DOHH2 (cell line): Measurements from ENCODE around the gene DSCAML1.
A peak's percentile ranks its signal among the peaks of the same experiment; 100 is the strongest.

Source experiments
- H3F3A ChIP-seq: fragments of 200-600 bp; sonication (generic), shearing (Covaris generic); 2 replicates; pipeline ENCODE4 v1.6.0; 2016; ENCODE audit warnings: antibody characterized with exemption, mild to moderate bottlenecking; ENCODE audit not compliant: control insufficient read depth, insufficient read depth
- H3K27ac ChIP-seq: fragments of 200-600 bp; sonication (generic); 2 replicates; pipeline ENCODE4 v1.5.1; 2014; ENCODE audit warnings: low read depth, mild to moderate bottlenecking, low read length, moderate library complexity
- H3K27me3 ChIP-seq: fragments of 200-600 bp; sonication (generic); 2 replicates; pipeline ENCODE4 v1.6.1; 2014; ENCODE audit warnings: mild to moderate bottlenecking, low read length, mixed read lengths; ENCODE audit not compliant: control insufficient read depth
- H3K36me3 ChIP-seq: fragments of 200-600 bp; sonication (generic); 2 replicates; pipeline ENCODE4 v1.6.1; 2014; ENCODE audit warnings: mild to moderate bottlenecking, low read length, moderate library complexity, mixed read lengths; ENCODE audit not compliant: control insufficient read depth
- H3K4me1 ChIP-seq: fragments of 200-600 bp; sonication (generic); 2 replicates; pipeline ENCODE4 v1.6.1; 2014; ENCODE audit warnings: mild to moderate bottlenecking, low read length, mixed read lengths; ENCODE audit not compliant: control insufficient read depth
- H3K4me2 ChIP-seq: fragments of 200-600 bp; sonication (generic); 2 replicates; pipeline ENCODE4 v1.6.0; 2014; ENCODE audit warnings: mild to moderate bottlenecking, low read length, moderate library complexity
- H3K4me3 ChIP-seq: fragments of 200-600 bp; sonication (generic); 2 replicates; pipeline ENCODE4 v1.5.1; 2014; ENCODE audit warnings: mild to moderate bottlenecking, low read length, mixed read lengths
- H3K79me2 ChIP-seq: fragments of 200-600 bp; sonication (generic); 2 replicates; pipeline ENCODE4 v1.6.1; 2014; ENCODE audit warnings: mild to moderate bottlenecking, low read length, mixed read lengths; ENCODE audit not compliant: control insufficient read depth
- H3K9me2 ChIP-seq: fragments of 200-600 bp; sonication (generic); replicated peaks from 2 replicates; pipeline ENCODE4 v1.6.1; 2014; ENCODE audit warnings: mild to moderate bottlenecking, low read length, mixed read lengths; ENCODE audit not compliant: control insufficient read depth
- H3K9me3 ChIP-seq: fragments of 200-600 bp; sonication (generic); 2 replicates; pipeline ENCODE4 v1.6.1; 2014; ENCODE audit warnings: antibody characterized with exemption, low read length, mixed read lengths; ENCODE audit not compliant: control insufficient read depth, insufficient read depth
- H4K20me1 ChIP-seq: fragments of 200-600 bp; sonication (generic); 2 replicates; pipeline ENCODE4 v1.6.0; 2014; ENCODE audit warnings: low read depth, mild to moderate bottlenecking, antibody characterized with exemption, low read length, moderate library complexity; ENCODE audit not compliant: control insufficient read depth, insufficient read depth
- CTCF ChIP-seq: fragments of 200-600 bp; sonication (generic); IDR thresholded peaks from one replicate; pipeline ENCODE4 v1.5.1; 2014; ENCODE audit warnings: antibody characterized with exemption, mild to moderate bottlenecking, low read depth, low read length; ENCODE audit not compliant: poor library complexity, severe bottlenecking
- EZH2phosphoT487 ChIP-seq: fragments of 200-600 bp; sonication (generic); IDR thresholded peaks from 2 replicates; pipeline ENCODE4 v1.6.1; 2017; ENCODE audit warnings: borderline replicate concordance, mild to moderate bottlenecking, antibody characterized with exemption, low read length, moderate library complexity, mixed read lengths

Gene DSCAML1

GRCh38 chr11:117807482-117808327, 10.7 kb upstream of the DSCAML1 start:
- Histone ChIP-seq H3K36me3 (no peaks in the 10 kb centered on the region), H3K4me3 (no peak overlapping the region), H4K20me1 (no peaks in the 10 kb centered on the region), H3K4me1 (no peaks in the 10 kb centered on the region), H3K27me3 (peaks cover 14% of the 10 kb centered on the region), H3K79me2 (no peaks in the 10 kb centered on the region), H3K9me3 (no peaks in the 10 kb centered on the region), H3K4me2 (no peak overlapping the region), H3K27ac (no peak overlapping the region), H3F3A (no peaks in the 10 kb centered on the region), H3K9me2 (no peaks in the 10 kb centered on the region)
- TF ChIP-seq EZH2phosphoT487: no peak
- peak; percentile 97 for TF ChIP-seq CTCF

- Histone ChIP-seq H4K20me1 (no peaks in the 10 kb centered on the region), H3K79me2 (no peaks in the 10 kb centered on the region), H3K9me3 (no peaks in the 10 kb centered on the region), H3K4me3 (no peak overlapping the region), H3K27ac (no peak overlapping the region), H3K4me1 (no peaks in the 10 kb centered on the region), H3K4me2 (no peak overlapping the region), H3K36me3 (no peaks in the 10 kb centered on the region), H3K27me3 (peaks cover 21% of the 10 kb centered on the region), H3K9me2 (no peaks in the 10 kb centered on the region), H3F3A (no peaks in the 10 kb centered on the region)
- TF ChIP-seq CTCF (no peak), EZH2phosphoT487 (no peak)
Observed at GRCh38 chr11:117806846-117807245, 9.8 kb upstream of the DSCAML1 start.

- Histone ChIP-seq H3K27ac (no peak overlapping the region), H3K4me2 (no peak overlapping the region), H3K36me3 (no peaks in the 10 kb centered on the region), H3K79me2 (no peaks in the 10 kb centered on the region), H3K4me3 (no peak overlapping the region), H3K9me3 (no peaks in the 10 kb centered on the region), H3F3A (no peaks in the 10 kb centered on the region), H4K20me1 (no peaks in the 10 kb centered on the region), H3K4me1 (no peaks in the 10 kb centered on the region), H3K9me2 (no peaks in the 10 kb centered on the region), H3K27me3 (peaks cover 31% of the 10 kb centered on the region)
- TF ChIP-seq EZH2phosphoT487 (no peak), CTCF (no peak)
Observed at GRCh38 chr11:117805045-117805444, 8.0 kb upstream of the DSCAML1 start.
